Ishikawa (cell line): ENCODE results near the gene SLCO2B1.
A peak's percentile ranks its signal among the peaks of the same experiment; 100 is the strongest.

Experiments used
- CEBPB ChIP-seq: IDR thresholded peaks from 2 replicates; pipeline ENCODE4 v1.6.1; 2012
- CREB1 ChIP-seq: IDR thresholded peaks from 2 replicates; pipeline ENCODE4 v1.6.1; 2012; ENCODE audit warnings: low read depth
- EGR1 ChIP-seq: IDR thresholded peaks from 2 replicates; pipeline ENCODE4 v1.6.1; 2012
- EP300 ChIP-seq: IDR thresholded peaks from 2 replicates; pipeline ENCODE4 v1.6.1; 2012; ENCODE audit warnings: borderline replicate concordance
- FOXM1 ChIP-seq: IDR thresholded peaks from 2 replicates; pipeline ENCODE4 v1.6.1; 2012; ENCODE audit warnings: low read depth, borderline replicate concordance
- NFIC ChIP-seq: IDR thresholded peaks from 2 replicates; pipeline ENCODE4 v1.6.1; 2012
- RAD21 ChIP-seq: IDR thresholded peaks from 2 replicates; pipeline ENCODE4 v1.6.1; 2012; ENCODE audit warnings: low read depth
- TAF1 ChIP-seq: IDR thresholded peaks from 2 replicates; pipeline ENCODE4 v1.6.1; 2012; ENCODE audit warnings: low read depth, mild to moderate bottlenecking
- TCF12 ChIP-seq: IDR thresholded peaks from 2 replicates; pipeline ENCODE4 v1.6.1; 2012; ENCODE audit warnings: low read depth
- TEAD4 ChIP-seq: IDR thresholded peaks from 2 replicates; pipeline ENCODE4 v1.6.1; 2012
- YY1 ChIP-seq: IDR thresholded peaks from 2 replicates; pipeline ENCODE4 v1.6.1; 2012; ENCODE audit warnings: low read depth
- ZBTB7A ChIP-seq: IDR thresholded peaks from 2 replicates; pipeline ENCODE4 v1.6.1; 2012; ENCODE audit warnings: low read depth
- TF ChIP-seq, protein P1 (sequence below): IDR thresholded peaks from 2 replicates; pipeline ENCODE4 v1.6.1; 2012; ENCODE audit warnings: low read depth, mild to moderate bottlenecking
- TF ChIP-seq, protein P2 (sequence below): IDR thresholded peaks from 2 replicates; pipeline ENCODE4 v1.6.1; 2012
- TF ChIP-seq, protein P3 (sequence below): IDR thresholded peaks from 2 replicates; pipeline ENCODE4 v1.6.1; 2012

Gene SLCO2B1

DNA sequence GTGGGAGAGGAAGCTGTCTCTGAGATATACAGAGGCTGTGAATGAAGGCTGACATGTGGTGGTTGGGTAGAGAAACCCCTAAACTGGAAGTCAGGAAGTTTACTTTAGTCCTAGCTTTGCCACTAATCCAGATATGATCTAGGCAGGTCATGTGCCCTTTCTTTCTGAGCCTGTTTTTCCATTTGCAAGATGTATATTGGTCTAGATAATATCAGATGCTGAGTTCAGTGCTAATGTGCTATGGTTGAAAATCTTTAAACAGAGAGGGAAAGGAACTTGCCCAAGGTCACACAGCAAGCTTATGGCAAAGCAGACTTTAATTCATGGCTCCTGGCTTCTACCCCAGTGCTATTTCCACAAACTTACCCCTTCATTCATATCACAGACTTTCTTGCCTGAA lies 63.9 kb downstream of the SLCO2B1 start:
- TF ChIP-seq CEBPB (no peak), ZBTB7A (no peak), EGR1 (no peak), YY1 (no peak), TCF12 (no peak), EP300 (no peak), RAD21 (no peak), NFIC (no peak), TEAD4 (no peak), CREB1 (no peak), TAF1 (no peak), FOXM1 (no peak)
- TF ChIP-seq, protein P1, sequence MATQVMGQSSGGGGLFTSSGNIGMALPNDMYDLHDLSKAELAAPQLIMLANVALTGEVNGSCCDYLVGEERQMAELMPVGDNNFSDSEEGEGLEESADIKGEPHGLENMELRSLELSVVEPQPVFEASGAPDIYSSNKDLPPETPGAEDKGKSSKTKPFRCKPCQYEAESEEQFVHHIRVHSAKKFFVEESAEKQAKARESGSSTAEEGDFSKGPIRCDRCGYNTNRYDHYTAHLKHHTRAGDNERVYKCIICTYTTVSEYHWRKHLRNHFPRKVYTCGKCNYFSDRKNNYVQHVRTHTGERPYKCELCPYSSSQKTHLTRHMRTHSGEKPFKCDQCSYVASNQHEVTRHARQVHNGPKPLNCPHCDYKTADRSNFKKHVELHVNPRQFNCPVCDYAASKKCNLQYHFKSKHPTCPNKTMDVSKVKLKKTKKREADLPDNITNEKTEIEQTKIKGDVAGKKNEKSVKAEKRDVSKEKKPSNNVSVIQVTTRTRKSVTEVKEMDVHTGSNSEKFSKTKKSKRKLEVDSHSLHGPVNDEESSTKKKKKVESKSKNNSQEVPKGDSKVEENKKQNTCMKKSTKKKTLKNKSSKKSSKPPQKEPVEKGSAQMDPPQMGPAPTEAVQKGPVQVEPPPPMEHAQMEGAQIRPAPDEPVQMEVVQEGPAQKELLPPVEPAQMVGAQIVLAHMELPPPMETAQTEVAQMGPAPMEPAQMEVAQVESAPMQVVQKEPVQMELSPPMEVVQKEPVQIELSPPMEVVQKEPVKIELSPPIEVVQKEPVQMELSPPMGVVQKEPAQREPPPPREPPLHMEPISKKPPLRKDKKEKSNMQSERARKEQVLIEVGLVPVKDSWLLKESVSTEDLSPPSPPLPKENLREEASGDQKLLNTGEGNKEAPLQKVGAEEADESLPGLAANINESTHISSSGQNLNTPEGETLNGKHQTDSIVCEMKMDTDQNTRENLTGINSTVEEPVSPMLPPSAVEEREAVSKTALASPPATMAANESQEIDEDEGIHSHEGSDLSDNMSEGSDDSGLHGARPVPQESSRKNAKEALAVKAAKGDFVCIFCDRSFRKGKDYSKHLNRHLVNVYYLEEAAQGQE = no peak
- TF ChIP-seq, protein P2, sequence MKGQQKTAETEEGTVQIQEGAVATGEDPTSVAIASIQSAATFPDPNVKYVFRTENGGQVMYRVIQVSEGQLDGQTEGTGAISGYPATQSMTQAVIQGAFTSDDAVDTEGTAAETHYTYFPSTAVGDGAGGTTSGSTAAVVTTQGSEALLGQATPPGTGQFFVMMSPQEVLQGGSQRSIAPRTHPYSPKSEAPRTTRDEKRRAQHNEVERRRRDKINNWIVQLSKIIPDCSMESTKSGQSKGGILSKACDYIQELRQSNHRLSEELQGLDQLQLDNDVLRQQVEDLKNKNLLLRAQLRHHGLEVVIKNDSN = no peak
- TF ChIP-seq, protein P3, sequence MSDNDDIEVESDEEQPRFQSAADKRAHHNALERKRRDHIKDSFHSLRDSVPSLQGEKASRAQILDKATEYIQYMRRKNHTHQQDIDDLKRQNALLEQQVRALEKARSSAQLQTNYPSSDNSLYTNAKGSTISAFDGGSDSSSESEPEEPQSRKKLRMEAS = no peak

DNA sequence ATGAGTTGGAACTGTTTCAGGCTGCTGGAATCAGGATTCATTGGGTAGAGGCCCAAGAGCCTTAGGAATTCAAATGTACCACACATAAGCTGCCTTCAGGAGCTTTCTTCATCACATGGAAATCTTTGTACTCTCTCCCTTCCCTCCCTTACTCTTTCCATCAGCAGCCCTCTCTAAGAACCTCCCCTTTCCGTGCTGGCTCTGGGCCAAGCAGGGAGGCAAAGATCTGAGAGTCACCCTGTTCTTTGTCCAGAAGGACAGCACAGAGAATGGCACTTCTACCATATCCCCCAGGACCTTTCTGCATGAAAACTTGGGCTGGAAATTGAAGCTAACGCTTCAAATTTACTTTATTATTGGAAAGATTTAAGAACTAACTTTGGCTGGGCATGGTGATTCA lies 69.0 kb downstream of the SLCO2B1 start:
- TF ChIP-seq, protein P2 = no peak
- TF ChIP-seq, protein P1 = no peak
- TF ChIP-seq FOXM1 (no peak), ZBTB7A (no peak), CEBPB (no peak), CREB1 (no peak), YY1 (no peak), TEAD4 (no peak), TAF1 (no peak)

DNA sequence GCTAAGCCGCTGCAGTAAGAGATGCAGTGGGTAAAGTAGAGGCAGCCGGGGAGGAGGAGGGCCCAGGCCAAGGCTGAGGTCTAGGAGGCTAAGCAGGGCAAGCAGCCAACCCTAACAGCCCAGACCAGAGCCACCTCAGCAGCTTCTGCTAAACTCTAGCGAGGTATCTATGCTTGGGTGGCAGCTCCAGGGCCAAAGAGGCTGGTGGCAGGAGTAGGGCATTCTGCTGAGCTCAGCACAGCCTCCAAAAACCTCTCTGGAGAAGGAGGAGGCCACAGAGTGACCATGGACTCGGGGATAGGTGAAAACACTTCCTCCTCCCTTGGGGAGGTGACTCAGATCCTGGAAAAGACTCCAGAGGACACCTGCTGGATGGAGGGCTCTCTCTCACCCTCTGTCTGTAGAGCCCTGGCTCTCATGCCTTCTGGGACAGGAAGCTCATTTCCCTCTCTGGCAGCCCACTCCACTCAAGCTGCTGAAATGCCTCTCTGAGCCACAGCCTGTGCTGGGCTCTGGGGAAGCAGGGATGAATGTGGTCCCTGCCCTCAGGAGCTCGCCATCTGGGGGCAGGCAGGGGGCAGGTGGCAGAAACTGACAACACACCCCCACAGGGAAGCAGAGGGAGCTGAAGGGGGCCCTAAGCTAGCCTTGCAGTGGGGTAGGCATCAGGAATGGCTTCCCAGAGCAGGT lies 73.2 kb downstream of the SLCO2B1 start:
- no peak for TF ChIP-seq TCF12
- no peak for TF ChIP-seq EP300
- TF ChIP-seq, protein P1 = no peak
- TF ChIP-seq RAD21 = peak; percentile 22; the same call in 1 of the 2 replicates

DNA sequence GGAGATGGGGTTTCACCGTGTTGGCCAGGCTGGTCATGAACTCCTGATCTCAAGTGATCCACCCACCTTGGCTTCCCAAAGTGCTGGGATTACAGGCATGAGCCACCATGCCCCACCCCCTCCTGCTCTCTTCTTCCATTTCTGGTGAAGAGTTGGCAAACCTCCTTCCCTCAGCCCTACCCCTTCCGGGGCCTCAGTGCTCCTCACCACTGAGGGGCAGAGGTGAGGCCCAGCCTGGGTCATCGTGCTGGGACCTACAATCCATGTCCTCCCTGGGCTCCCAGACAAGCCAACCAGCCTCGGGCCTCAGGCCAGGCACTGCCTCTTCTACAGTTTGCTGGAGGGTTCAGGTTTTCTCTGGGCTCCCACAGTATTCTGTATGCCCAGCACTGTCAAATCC lies 74.9 kb downstream of the SLCO2B1 start:
- TF ChIP-seq NFIC = no peak
- no peak for TF ChIP-seq CEBPB
- TF ChIP-seq, protein P1 = no peak
- TF ChIP-seq, protein P3 = no peak
- no peak for TF ChIP-seq RAD21
- TF ChIP-seq TAF1 = no peak
- no peak for TF ChIP-seq TCF12
- no peak for TF ChIP-seq EGR1
- TF ChIP-seq ZBTB7A = no peak
- TF ChIP-seq, protein P2 = no peak
- TF ChIP-seq FOXM1 = no peak
- TF ChIP-seq TEAD4 = no peak
